ENCODE measurements around the gene CLMN. TPM values are rescaled to one million over a fixed set of nuclear protein-coding genes. Genes with fewer than 3 reads are reported as not detected.

CLMN gene
- total and polyA plus RNA-seq, 2 donors (not counting 3 experiments of a cell fraction or from before 2014, with no cell fraction given), result 0.72 to 9.6 TPM

DNA sequence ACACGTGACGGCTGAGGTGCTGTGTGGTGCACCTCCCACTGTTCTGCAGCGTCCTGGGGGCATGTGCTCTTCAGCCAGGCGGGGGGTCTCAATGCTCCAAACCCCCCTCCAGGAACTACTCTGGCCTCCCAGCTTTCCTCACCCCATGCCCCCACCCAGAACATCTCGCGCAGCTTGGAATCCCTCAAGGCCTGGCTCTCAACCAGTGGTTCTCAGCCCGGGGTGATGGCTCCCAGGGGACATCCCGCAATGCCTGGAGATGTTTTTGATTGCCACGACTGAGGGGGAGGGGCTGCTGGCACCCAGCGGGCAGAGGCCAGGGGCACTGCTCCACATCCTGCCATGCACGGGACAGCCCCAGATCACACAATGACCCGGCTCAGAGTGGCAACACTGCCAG lies 83.5 kb downstream of the CLMN start:
- Histone ChIP-seq H3K4me2 (ENCODE audit: insufficient read depth, low read length) (no peak overlapping the region), H3K79me2 (ENCODE audit: control insufficient read depth, insufficient read depth, low read length) (no peaks in the 10 kb centered on the region), H3K9me3 (replicated peaks; ENCODE audit: control insufficient read depth, insufficient read depth, low read length) (no peaks in the 10 kb centered on the region), H3K9me1 (replicated peaks; ENCODE audit: control insufficient read depth, extremely low read depth, insufficient read depth, low read length) (no peaks in the 10 kb centered on the region), H3K27me3 (ENCODE audit: control insufficient read depth in 2 of 2, insufficient read depth in 2 of 2, low read length in 2 of 2) (peaks cover 0 to 2% of the 10 kb centered on the region in 2 experiments), H2AFZ (ENCODE audit: low read depth, low read length) (no peak overlapping the region), H3K9ac (replicated peaks; ENCODE audit: extremely low read depth, insufficient read depth, low read length) (no peak overlapping the region), H4K20me1 (replicated peaks; ENCODE audit: control insufficient read depth, extremely low read depth, insufficient read depth, low read length) (no peaks in the 10 kb centered on the region), H3K36me3 (ENCODE audit: control insufficient read depth in 2 of 2, extremely low read depth in 1 of 2, insufficient read depth in 2 of 2, low read length in 2 of 2) (no peaks in the 10 kb centered on the region), H3K27ac (ENCODE audit: insufficient read depth, low read depth, low read length) (no peak overlapping the region), H3K4me1 (ENCODE audit: control insufficient read depth, extremely low read depth, insufficient read depth, low read length) (no peaks in the 10 kb centered on the region), H3K4me3 (replicated peaks in 1 of 3; ENCODE audit: insufficient read depth in 1 of 3, low read depth in 1 of 3, low read length in 3 of 3) (no peak overlapping the region)
- intact Hi-C loops (cut with micrococcal nuclease) (no loop called here), dilution Hi-C loops (cut with MboI; ENCODE audit: extremely low pct_ligation_motif_present, low sequenced_read_pairs) (no loop called here)
- FAIRE-seq, result no peak
- no TSS peak for BruUV-seq (replicated peaks)
- CTCF ChIA-PET, result no interaction called here
- TF ChIP-seq GATA2 (IDR thresholded peaks at IDR 0.05; ENCODE audit: insufficient read depth, insufficient read length, low read depth, low read length), result no peak
- POLR2A ChIA-PET, result no interaction called here
- no peak for DNase-seq (ENCODE audit: low read depth, low spot score)

DNA sequence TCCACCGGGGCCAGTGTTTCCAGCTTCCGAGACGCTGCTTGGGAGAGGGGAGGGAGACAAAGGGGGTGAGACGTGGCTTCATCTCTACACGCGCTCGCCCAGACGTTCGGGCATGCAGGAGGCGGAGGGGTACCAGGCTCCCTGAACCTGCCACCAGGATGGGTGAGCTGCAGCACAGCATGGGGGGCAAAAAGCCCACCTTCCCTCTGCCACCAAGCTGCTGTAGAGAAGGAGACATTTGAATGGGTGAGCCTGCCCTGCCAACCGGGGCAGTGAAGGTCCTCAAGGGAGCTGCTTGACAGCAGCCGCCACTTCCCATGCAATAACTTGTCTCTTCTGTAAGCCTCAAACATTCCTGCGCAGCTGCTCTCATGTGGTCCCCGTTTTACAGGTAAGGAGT lies 83.9 kb downstream of the CLMN start:
- POLR2A ChIA-PET, result no interaction called here
- Histone ChIP-seq H3K9me1 (replicated peaks; ENCODE audit: control insufficient read depth, extremely low read depth, insufficient read depth, low read length) (no peaks in the 10 kb centered on the region), H3K4me1 (ENCODE audit: control insufficient read depth, extremely low read depth, insufficient read depth, low read length) (no peaks in the 10 kb centered on the region), H3K4me3 (replicated peaks in 1 of 3; ENCODE audit: insufficient read depth in 1 of 3, low read depth in 1 of 3, low read length in 3 of 3) (no peak overlapping the region), H3K9me3 (replicated peaks; ENCODE audit: control insufficient read depth, insufficient read depth, low read length) (no peaks in the 10 kb centered on the region), H3K9ac (replicated peaks; ENCODE audit: extremely low read depth, insufficient read depth, low read length) (no peak overlapping the region), H2AFZ (ENCODE audit: low read depth, low read length) (no peak overlapping the region), H3K27ac (ENCODE audit: insufficient read depth, low read depth, low read length) (no peak overlapping the region), H3K4me2 (ENCODE audit: insufficient read depth, low read length) (no peak overlapping the region), H3K36me3 (ENCODE audit: control insufficient read depth in 2 of 2, extremely low read depth in 1 of 2, insufficient read depth in 2 of 2, low read length in 2 of 2) (no peaks in the 10 kb centered on the region), H4K20me1 (replicated peaks; ENCODE audit: control insufficient read depth, extremely low read depth, insufficient read depth, low read length) (no peaks in the 10 kb centered on the region), H3K27me3 (ENCODE audit: control insufficient read depth in 2 of 2, insufficient read depth in 2 of 2, low read length in 2 of 2) (peaks cover 0 to 2% of the 10 kb centered on the region in 2 experiments), H3K79me2 (ENCODE audit: control insufficient read depth, insufficient read depth, low read length) (no peaks in the 10 kb centered on the region)
- intact Hi-C loops (cut with micrococcal nuclease), result no loop called here
- FAIRE-seq (no peak), DNase-seq (ENCODE audit: low read depth, low spot score) (no peak)
- TF ChIP-seq POLR2AphosphoS5 (IDR thresholded peaks at IDR 0.05; ENCODE audit: insufficient read depth, low read depth, low read length) (no peak), EZH2 (IDR thresholded peaks at IDR 0.05; ENCODE audit: borderline replicate concordance, low read depth, low read length, severe bottlenecking) (no peak), JUN (IDR thresholded peaks at IDR 0.05; ENCODE audit: borderline replicate concordance, insufficient read depth, insufficient read length, low read depth) (no peak)
- TF ChIP-seq, protein P1, sequence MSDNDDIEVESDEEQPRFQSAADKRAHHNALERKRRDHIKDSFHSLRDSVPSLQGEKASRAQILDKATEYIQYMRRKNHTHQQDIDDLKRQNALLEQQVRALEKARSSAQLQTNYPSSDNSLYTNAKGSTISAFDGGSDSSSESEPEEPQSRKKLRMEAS (IDR thresholded peaks at IDR 0.05; ENCODE audit: insufficient read depth, insufficient read length), result no peak
- BruUV-seq (replicated peaks), result no TSS peak
- CTCF ChIA-PET, result no interaction called here
- dilution Hi-C loops (cut with MboI; ENCODE audit: extremely low pct_ligation_motif_present, low sequenced_read_pairs), result no loop called here
